NCI-H345 (cell line): ENCODE measurements around the gene CAMK2B.

ENCODE experiments used
- DNase-seq: peaks from one replicate; lab custom pipeline; 2025; lab: John Stamatoyannopoulos, UW

The CAMK2B gene

DNA sequence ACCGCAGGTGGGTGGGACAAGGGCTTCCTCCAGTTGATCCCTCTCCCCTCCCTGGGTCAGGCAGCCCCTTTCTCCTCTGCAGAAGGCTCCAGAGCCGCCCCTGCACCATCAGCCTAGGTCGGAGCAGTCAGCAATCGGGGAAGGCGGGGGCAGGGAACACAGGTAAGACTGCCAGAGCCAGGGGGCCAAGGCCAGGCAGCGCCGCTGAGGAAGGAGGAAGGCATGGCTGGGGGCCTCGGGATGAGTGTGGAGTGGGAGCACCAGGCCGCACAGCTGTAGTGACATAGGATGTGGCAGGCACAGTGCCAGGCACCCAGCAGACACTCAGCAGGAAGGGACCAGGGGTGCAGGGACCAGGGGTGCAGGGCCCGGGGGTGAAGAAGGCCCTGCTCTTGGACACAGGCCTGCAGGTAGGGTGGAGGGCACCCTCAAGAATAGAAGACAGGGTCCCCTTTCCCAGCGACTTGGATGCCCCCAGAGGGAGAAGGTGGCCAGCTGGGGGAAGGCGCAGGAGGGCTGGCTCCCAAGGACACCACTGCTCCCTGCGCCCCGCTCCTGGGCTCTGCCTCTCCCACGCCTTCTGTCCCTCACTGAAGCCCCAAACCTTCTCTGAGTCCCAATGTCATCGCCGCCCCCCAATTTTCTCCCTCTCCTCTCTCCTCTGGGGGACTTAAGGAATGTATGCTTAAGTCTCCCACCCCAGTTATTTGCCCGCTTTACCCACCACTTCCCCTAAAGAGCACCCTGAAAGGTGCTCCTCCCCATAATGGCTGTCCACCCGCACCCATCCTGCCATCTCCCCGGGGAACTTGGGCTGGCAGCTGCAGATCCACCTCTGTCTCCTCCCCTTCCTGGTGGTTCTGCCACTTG, 38.5 kb downstream of the CAMK2B start:
- no peak for DNase-seq

DNA sequence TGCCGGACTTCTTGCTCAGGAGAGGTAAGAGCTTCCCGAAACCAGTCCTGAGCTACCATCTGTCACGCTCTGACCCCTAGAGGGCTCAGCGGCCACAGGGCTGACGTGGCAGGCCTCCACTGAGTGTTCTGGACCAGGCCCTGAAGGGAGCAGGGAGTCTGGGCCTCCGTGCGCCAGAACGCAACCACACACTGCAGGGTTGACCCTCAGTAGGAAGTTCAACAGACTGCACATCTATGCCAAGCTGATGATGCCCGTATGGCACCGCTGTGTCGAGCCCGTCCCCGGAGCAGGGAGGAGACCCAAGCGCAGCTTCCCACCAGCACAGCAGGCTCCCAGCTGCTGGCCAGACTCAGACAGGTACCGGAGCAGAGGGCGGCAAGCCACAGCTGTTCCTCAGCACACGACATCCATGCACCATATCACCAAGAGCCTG, 39.2 kb downstream of the CAMK2B start:
- no peak for DNase-seq

DNA sequence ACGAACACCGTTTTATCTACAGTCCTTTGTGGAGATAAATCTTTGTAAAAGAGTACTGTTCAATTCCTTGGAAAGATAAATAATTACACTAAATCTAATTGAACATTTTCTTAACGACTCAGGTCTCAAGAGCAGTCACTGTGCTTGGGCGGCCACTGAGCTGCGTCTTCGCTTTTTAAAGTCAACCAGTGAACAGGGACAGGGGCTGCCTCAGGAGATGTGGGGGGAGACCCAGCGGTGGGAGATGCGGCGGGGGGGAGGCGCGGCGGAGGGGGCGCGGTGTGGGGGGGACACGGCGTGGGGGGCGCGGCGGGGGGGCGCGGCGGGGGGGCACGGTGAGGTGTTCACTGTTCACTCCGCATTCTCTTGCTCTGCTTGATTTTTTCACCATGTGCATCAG, 39.8 kb downstream of the CAMK2B start:
- DNase-seq: no peak

DNA sequence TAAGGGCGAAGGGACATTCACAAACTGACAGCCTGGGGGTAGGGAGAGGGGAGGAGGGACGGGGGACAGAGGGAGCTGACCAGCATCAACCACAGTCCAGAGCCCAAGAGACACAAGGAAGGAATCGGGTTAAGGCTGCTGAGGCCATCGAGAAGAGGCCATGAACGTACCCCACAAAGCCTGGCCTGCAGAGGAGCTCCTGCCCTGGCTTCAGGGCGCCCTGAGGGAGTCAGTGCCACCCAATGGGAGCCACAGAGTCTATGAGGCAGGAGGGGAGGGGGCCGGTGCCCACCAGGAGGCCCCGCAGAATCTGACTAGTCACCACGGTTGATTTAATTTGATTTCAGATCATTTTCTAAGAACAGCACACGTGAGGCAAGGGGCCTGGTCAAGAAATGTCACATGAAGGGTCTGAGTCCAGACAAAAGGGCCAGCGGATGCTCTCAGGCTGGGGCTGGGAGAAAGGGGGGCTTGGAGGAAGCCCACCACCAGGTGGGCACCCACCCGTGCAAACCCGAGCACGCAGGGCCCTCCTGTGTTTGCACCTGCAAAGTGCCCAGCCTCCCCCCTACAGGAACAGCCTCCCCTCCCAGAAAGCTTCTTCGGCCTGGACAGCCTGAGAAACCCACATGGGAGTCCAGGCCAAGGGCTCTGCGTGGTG, 40.4 kb downstream of the CAMK2B start:
- DNase-seq: no peak

DNA sequence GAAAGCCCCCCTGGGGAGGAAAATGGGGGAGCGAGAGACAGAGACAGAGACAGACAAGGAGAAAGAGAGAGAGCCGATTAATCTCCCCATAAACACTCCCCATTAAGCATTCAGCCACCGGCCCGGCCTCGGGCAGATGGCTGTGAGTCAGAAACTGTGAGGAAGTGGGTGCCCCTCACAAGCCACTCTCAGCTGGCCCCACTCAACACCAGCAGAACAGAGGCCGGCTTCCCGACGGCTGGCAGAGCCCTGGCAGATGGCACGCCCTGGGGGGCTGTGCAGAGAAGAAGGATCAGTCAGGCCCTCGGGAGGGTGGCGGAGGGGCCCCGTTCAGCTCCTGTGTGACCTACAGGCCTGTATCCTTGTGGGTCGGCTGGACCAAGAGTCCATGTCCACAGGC, 41.2 kb downstream of the CAMK2B start:
- DNase-seq: no peak

DNA sequence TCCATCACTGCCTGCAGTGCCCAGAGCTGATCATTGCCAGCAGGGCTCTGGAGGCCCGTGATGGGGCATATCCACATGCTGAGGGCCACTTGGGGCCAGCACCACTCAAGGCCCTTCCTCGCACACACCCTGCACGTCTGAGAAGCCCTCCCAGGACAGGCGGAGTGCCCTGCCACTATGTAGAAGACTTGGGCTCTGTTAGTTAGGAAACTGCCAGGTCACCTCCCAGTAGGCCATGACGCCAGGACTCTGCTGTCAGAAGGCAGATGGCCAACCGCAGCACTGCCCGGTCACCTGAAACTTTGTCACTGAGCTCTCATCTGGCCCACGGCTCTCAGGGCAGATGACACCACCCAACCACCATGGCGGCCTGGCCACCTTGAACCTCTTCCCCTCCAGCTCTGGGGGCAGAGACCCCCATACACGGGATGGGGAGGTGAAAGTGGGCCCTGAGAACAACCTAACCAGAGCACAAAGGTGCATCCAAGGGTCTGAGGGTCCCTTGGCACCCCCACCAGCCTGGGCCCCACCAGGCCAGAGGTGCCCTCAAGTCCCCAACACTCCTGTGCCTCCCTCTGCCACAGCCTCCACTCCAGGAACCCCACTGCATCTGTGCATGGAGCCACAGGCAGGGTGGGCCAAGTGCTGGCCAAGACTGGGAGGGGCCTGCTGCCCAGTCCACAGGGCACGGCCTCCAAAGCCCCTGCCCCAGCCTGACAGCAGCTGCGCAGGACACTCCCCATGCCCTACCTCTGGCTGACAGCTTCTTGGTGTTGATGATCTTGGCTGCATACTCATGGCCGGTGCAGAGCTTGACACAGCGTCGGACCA, 41.8 kb downstream of the CAMK2B start:
- no peak for DNase-seq

DNA sequence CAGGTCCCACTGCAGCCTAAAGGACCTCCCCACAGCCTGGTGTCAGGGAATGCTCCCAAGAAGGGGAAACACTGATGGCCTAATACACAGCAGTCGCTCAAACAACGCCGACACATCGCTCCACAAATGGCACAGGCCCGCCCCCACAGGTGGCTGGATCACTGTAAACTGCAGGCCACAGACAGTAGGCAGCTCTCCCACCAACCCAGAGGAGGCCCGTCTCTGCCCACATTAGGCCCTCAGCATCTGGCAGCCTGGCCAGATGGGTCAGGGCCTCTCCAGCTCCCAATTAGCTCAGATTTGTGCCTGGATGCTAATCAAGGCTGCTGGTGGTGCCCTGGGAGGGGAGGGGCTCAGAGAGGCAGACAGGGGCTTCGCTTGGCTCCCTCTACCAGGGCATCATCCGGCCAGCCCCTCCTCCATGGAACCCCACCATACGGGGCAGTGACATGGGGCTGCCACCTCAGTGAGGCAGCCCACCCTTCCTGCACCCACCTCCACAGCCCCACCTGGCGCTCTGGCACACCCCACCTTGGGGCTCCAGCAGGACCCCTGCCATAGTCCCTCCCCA, 42.7 kb downstream of the CAMK2B start:
- no peak for DNase-seq

DNA sequence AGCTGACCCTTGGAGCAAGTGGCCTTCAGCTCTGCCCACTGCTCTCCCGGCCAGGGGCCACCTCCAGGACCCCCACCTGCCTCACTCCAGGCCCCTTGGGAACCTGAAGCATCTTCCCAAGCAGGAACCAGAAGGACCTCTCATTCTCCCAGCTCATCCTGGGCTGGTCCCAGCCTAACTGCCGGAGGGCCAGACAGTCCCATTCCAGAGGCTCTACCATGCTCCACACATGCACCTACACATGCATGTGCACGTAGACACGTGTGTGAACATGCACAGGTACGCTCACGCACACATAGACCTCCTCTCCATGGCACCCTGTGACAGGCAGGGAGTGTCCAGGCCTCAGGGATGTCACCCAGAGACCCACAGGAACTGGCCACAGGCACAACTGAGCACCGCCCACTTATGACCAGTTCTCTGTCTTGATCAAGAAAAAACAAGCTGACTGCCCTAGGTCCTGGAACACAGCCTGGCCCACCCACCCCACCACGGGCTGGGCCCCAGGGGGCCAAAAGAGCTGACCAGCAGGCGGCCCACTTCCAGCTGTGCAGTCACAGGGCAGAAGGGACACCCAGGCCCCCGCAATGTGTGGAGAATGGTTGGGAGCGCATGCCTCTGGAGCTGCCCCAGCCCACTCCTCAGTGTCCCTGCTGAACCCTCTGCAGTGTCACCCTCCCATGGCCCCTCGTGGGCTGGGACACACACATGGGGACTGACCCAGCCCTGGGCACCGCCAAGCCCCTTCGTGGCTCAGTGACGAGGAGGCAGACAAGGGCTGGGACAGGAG, 43.4 kb downstream of the CAMK2B start:
- DNase-seq: no peak

DNA sequence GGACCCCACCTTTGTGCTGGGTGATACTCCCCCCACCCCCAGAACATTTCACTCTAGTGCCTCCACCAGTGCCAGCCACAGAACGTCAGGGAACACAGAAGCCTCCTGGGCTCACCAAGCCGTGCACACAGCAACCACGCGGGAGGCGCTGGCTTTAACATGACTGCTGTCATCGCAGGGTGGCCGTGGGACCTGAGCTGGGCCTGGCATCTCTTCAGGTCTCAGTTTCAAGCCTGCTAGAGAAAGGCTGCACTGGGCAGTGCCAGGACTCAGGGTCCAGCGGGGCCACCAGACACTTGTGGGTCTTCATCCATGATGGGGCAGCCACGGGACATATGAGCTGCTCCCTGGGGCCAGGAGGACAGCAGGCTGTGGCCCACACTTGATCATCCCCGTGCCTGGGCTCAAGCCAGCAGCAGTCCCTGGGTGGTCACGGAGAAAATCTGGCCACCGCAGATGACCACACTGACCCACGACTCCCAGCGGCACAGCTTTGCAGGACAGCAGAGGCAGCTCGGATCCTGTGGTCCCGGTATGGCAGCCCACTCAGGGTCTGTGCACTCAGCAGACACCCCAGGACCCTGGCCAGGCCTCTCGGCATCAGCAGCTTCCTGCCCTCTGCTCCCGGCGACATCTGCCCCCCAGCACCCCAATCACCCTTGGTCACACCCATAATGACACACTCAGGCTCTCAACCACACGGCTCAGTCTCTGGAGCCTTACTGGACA, 44.2 kb downstream of the CAMK2B start:
- no peak for DNase-seq

DNA sequence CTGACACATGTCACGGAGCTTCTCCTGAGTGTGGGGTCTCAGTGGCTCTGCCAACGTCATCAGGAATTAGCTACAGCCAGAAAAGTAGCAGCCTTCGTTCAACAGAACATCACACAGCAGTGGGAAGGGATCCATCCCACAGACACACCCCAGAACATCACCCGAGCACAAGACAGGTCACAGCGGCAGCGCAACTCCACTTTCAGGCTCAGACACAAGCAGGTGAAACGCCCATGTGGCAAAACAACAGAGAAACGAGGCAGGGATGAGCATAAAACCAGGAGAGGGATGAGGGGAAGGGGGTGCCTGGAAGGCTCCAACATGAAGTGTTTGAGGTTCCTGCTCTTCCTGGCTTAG, 44.8 kb downstream of the CAMK2B start:
- no peak for DNase-seq

DNA sequence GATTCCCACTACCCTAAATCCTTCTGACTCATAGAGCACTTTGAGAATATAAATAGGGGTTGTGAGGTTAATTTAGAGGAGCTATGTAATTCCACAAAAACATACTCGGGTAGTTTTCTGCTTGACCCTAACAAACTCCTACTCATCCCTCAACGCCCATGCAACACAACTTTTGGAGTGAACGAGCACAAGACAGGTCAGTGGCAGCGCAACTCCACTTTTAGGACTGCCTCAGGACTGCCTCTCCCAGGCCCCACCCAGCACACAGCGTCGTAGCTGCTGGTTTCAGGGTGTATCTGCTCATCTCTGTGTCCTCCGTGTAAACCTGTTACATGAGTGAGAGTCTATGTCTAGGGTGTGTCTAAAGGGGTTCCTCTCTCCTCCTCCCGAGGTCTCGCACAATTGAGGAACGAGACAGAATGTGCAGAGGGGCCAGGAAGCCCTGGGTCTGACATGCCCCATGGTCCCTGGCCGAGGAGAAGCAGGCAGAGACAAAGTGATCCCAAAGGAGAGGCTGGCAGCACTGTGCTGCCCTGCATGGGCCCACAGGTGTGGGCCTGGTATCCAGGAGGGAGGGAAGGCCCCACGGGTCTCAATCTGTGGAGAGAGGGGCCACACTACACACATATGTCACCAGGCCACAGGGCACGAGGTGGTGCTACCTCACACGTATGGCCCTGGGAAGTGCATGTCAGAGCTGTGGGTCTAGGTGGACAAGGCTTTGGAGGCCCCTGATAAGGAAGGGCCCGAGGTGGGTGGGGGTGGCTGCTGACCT, 45.5 kb downstream of the CAMK2B start:
- DNase-seq: no peak

DNA sequence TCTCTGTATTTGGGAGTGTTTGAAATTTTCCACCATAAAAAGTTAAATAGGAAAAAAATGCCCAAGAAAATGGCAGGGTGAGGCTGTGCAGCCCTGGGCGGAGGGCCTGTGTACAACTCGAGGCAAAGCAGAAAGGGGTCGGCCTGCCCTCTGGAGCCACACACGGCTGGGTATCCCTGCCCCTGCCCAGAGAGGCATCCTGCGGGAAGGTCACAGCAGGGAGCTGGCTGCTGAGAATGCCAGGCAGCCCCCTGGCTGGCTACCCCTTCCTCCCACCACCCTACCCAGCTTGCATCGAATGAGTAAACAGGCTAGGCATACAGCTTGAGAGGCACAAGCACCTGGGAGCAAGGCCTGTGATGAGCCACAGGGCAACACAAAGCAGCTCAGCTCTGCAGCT, 46.1 kb downstream of the CAMK2B start:
- no peak for DNase-seq

DNA sequence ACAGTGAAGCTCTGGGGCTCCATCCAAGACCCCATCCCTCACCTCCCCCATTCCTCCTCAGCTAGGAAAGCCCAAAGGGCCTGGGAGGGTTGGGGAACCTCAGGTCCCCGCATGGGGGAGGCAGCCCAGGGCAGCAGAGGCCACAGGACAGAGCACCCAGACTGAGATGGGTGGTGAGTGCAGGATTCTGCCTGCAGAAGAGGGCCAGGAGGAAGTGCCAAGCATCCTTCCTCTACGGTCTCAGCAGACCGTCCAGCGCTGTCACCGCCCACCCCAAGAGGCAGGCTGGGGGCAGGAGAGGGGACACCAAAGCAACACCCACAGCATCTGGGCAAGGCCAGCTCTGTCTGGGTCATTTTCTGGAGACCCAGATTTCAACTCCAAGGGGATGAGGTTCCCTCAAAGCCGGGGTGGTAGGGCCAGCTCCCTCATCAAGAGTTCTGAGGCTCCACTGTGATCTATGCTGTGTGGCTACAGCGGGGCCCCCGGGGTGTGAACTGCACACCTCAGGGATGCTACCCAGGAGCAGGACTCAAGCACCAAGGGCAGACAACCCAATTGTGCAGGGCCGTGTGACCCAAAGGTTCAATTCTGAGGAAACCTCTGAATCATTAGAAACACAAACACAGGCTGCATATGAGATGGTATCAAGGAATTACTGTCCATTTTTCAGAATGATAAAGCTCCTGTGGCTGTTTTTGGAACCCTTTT, 46.8 kb downstream of the CAMK2B start:
- no peak for DNase-seq

DNA sequence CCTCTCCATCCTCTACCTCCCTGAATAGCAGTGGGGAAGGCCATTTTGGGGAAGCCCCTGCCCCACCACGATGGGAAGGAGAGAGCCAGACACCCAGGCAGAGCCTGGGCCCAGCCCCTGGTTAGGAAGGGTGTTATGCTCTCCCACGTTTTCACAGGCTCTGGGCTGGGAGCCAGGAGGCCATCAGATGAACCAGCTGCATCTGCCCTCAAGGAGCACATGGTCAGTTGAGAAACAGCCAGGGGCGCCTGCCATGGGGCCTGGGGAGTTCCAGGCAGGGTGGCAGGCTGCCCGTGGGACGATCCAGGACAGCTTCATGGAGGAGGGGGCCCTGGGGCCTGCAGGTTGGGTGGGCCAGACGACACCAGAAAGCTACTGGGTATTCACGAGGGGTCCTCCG, 47.5 kb downstream of the CAMK2B start:
- DNase-seq: no peak

DNA sequence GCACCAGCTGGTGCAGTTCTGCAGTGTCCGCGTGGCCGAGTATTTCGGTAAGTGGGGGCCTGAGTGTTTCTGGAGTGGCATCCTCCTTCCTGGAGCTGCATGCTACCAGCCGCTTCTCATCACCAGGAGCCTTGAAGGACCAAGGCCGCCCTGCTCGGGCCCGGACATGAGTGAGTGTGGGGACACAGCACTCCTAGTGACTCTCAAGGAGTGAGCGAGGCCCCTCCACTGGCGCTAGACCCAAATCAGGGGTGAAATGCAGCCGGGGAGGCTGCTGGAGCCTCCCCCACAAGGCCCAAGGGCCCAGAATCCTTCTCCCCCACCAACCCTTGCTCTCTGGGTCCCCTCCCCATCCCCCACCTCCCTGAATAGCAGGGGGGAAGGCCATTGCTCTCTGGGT, 48.0 kb downstream of the CAMK2B start:
- no peak for DNase-seq

DNA sequence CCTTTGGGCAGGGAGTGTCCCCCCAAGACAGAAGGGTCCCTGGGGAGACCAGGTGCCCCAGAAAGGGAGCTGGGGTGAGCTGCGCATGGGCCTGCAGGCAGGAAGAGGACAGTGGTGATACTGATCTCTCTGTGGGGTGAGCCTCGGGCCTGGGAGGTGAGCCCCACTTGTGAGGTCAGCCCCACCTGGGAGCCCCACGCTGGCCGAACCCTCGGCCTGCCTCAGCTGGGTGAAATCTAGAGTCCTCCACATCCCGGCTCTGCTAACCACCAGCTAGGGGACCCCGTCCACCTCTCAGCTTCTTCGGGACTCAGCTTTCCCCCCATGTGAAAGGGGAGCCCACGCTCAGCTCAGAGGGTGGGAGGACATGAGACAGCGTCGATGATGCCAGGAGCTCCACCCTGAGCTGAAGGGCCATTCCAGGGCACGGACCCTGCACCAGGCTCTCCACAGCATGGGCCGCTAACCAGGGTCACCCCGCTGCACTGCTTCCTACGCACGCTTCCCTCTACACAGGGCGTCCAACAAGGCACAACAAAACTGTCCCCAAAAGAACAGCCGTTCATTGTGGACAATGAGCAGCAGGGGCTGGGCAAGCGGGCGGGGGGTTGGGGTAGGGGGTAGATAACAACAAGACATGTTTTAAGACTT, 48.7 kb downstream of the CAMK2B start:
- DNase-seq: no peak

DNA sequence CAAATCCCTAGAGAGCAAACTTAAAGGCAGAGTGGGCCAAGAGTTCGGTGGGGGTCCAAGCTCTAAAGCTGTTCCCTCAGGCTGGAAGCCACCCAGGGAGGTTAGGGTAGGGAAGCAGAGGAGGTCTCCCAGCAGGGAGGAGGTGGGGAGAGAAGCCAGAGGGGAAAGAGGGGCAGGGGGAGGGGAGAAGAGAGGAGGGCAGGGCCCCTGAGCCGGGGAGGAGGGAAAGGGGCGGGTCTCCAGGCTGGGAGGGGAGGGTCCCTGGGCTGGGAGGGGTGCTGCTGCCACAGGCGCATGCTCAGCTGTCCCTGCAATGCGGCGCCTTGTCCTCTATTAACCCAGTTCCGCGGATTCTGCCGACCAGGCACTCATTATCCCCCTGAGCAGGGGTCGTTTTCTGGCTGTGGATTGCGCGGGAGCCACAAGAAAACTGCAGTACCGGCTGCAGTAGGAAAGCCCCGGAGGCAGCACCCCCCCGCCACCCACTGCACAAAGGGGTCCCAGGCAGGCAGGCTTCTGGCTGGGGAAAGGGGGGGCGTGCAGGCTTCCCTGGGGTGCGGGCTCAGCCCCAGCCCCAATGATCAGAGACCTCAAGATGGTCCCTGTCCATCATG, 49.3 kb downstream of the CAMK2B start:
- no peak for DNase-seq

DNA sequence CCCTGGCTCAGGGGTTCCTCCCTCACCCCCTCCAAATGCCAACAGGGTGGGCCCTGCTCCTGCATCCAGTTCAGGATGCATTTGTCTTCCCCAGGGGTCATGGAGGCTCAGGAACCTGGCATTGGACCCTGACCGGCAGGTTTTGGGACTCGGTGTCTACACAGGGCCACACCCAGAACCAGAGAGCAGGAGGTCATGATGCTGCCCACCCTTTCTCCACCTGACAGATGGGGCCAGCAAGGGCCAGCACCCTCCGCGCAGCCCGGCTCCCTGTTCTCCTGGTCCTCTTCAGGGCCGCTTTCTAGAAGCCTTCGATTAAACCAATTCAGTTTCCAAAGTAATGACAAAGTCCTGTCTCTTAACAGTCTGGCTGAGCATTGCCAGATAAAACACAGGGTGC, 50.2 kb downstream of the CAMK2B start:
- DNase-seq: no peak

DNA sequence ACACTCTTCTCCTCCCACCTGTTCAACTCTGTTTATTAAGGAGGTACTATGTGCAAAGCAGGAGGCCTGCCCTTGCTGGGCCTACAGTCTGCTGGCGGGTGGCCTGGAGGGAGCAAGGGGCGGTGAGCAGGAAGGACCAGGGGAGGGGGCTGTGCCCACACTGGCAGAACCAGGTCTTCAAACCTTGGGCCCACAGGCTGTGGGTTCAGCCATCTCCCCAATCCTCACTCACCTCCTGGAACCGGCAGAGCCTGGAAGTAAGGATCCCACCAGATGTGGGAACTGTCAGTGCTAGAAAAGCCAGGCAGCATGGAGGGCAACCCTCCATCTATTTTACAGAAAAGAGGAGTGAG, 50.8 kb downstream of the CAMK2B start:
- DNase-seq: no peak
